NCI-H1048 (cell line): ENCODE data around the gene MAMDC4.

ENCODE experiments used
- DNase-seq: peaks from one replicate; lab custom pipeline; 2025; lab: John Stamatoyannopoulos, UW

Gene MAMDC4

DNA sequence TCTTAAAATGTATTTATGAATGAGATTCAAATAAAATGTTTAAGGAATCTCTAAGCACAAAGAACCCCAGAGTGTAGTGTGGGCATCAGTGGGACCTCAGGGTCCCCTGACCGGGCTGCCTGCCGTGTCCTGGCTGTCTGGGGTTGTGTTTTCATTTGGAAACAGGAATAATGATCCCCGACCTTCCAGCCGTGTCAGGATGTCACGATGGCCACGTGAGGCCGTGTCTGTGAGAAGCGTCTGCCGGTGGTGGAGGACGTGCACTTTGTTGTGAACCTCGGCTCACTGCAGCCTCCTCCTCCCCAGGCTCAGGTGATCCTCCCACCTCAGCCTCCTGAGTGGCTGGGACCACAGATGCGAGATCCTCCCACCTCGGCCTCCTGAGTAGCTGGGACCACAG lies 38.5 kb downstream of the MAMDC4 start:
- no peak for DNase-seq

- DNase-seq, result no peak
These were observed 43.9 kb downstream of the MAMDC4 start for GRCh38 chr9:136896027-136896426.

DNA sequence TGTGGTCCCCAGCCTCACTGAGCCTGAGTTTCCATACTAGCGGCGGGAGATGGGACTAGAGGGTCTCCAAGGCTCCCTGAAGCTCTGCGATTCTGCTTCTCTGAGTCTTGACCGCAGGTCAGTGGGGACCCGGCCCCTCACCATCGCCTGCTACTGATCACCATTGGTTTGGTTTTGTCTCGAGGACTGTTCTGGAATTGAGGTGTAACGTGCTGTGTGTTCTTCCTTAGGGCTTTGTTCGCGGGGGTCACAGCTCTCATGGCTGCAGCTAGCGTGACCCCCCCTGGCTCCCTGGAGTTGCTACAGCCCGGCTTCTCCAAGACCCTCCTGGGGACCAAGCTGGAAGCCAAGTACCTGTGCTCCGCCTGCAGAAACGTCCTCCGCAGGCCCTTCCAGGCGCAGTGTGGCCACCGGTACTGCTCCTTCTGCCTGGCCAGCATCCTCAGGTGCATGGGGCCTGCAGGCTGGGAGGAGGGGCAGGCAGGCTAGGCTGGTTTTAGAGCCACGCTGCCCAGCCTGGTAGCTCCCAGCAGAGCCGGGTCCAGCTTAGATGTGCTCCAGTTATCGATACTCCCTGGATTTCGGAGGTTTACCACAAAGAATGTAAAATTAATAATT lies 46.4 kb downstream of the MAMDC4 start:
- DNase-seq, result no peak

DNA sequence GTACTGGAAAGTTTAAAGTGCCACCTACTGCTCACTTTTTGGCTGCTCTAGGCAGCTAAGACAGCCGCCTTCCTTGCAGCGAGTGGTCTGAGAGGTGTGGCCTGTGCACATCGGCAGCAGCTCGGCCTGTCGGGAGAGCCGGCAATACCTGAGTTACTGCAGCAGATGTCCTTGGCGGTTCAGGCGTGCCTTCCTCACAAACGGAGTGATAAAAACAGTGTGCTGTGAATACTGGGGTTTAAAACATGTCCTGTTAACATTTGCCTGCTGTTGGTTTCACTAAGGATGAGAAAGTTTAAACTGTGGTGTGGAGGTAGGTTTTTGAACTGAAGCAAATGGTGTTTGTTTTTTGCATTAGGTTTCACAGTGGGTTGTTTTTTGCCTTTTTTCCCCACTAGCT lies 47.0 kb downstream of the MAMDC4 start:
- DNase-seq, result no peak

DNA sequence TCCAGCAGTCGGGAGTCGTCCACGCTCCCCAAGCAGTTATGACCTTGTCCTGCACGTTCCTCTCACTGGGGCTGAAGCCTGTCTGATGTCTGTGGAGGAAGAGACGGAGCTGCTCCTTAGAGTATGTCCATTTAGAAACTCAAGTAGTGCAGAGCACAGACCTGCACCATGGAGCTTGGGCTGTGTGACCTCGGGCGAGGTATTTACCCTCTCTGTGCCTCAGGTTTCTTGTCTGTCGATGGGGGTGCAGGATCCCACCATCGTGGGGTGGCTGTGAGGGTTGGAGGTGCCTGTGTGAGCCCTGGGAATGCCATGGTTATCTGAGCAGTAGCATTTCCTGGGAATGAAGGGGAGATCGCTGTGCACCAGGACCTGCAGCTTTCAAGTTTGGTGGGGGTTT lies 48.4 kb downstream of the MAMDC4 start:
- DNase-seq, result no peak

GRCh38 chr9:136900988-136901515 lies 48.9 kb downstream of the MAMDC4 start:
- no peak for DNase-seq

DNA sequence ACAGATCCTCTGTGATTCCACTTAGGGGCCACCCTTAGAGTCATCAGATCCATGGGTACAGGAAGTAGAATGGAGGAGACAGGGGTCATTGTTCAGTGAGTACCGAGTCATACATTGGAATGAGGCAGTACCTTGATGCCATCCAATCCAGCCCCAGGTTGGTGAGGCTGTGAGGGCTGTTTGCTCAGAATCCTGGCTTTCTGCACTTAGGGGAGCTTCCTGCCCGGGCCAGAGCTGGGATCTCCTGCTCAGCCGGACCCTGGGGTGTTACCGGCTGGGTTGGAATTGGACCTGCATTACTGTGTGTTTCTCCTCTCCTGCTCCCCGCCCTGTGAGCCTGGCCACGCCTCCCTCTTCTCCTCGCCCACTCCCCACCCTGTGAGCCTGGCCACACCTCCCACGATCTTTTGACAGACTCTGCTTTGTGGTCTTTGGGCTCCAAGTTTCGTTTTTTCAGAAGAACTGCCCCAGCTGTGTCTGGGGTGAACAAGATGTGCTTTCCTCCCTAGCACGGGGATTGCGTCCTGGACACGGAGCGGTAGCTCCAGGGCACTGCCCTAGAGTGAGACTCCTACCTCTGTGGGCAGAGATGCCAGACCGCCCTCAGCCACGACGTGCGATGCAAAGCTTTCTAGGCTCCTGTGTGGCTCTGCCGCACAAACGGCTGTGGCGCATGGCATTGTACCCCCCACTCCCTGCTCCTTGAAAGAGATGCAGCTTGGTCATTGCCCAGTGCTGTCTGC lies 49.5 kb downstream of the MAMDC4 start:
- no peak for DNase-seq

GRCh38 chr9:136902259-136902821 lies 50.2 kb downstream of the MAMDC4 start:
- no peak for DNase-seq

GRCh38 chr9:136903041-136903554 lies 51.0 kb downstream of the MAMDC4 start:
- DNase-seq, result no peak

GRCh38 chr9:136906266-136906665 lies 54.1 kb downstream of the MAMDC4 start:
- DNase-seq, result no peak

- DNase-seq, result no peak
These were observed 55.1 kb downstream of the MAMDC4 start for GRCh38 chr9:136907011-136907914.
